ENCODE data around the gene GMCL2.
"Not testable (repeated sequence)": the region's sequence is repeated elsewhere in the genome, so short reads cannot be mapped to it uniquely, and the experiment has no call there.

GMCL2 gene, protein sequence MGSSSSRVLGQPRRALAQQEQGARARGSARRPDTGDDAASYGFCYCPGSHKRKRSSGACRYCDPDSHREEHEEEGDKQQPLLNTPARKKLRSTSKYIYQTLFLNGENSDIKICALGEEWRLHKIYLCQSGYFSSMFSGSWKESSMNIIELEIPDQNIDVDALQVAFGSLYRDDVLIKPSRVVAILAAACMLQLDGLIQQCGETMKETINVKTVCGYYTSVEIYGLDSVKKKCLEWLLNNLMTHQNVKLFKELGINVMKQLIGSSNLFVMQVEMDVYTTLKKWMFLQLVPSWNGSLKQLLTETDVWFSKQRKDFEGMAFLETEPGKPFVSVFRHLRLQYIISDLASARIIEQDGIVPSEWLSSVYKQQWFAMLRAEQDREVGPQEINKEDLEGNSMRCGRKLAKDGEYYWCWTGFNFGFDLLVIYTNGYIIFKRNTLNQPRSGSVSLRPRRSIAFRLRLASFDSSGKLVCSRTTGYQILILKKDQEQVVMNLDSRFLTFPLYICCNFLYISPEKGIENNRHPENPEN

DNA sequence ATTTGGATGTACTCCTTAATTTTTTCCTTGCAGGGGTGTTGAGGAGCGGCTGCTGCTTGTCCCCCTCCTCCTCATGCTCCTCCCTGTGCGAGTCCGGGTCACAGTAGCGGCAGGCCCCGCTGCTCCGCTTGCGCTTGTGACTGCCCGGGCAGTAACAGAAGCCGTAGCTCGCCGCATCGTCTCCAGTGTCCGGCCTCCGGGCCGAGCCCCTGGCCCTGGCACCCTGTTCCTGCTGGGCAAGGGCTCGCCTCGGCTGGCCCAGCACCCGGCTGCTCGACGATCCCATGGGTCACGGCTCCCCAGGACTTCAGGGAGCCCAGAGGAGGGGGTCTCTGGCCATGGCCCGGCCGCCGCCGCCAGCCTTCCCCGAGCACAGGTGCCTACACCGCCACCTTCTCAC is at the start of gene GMCL2:
GMCL2 (minus strand) TSS at position 358 of the 400 bp plus-strand sequence; CDS start at position 286, 72 bp downstream.
- no peak for DNase-seq (ENCODE audit: low spot score)

DNA sequence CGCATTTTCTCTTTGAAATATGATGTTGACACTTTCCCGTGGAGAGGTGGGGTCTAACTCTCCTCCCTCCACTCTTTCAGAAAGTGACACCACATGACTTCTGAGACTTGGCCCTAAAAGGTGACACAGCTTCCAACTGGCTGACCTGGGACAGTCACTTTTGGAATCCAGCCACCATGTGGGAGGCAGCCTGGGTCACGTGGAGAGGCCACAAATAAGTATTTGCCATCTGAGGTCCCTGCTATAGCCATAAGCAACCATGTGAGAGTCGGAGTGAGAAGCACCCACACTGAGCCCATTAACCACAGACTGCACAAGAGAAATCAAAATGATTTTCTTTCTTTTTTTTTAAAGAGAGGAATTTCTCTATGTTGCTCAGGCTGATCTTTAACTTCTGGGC is 49.5 kb upstream of the GMCL2 start:
- no peak for DNase-seq (ENCODE audit: low spot score)

DNA sequence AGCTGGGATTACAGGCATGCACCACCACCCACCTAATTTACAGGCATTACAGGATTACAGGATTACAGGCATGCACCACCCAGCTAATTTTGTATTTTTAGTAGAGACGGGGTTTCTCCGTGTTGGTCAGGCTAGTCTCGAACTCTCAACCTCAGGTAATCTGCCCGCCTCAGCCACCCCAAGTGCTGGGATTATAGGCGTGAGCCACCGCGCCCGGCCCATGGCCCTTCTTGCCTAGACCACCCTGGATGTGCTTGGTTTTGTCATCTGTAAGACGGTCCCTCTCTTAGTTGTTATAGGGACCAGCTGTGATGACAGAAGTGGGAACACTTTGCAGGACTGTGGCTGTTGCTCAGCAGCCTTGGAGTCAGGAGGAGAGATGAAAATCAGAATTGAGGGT is 49.0 kb upstream of the GMCL2 start:
- no peak for DNase-seq (ENCODE audit: low spot score)

DNA sequence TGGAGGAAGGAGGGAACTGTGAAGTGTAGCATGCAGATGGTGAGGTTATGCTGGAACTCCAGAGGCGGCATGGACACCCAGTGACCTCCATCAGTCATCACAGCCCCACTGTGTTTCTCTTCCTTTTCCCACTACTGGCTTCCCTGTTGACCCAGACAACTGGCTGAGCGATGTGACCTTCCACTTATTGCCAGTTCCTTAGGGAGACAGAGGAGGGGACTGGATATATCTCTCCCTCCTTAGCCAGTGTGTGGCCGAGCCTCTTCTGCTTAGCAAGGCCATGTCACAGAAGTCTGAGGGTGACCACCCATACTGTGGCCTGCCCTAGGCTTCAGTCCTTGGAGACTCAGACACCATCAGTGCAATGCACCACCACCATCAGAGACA is 48.4 kb upstream of the GMCL2 start:
- no peak for DNase-seq (ENCODE audit: low spot score)

DNA sequence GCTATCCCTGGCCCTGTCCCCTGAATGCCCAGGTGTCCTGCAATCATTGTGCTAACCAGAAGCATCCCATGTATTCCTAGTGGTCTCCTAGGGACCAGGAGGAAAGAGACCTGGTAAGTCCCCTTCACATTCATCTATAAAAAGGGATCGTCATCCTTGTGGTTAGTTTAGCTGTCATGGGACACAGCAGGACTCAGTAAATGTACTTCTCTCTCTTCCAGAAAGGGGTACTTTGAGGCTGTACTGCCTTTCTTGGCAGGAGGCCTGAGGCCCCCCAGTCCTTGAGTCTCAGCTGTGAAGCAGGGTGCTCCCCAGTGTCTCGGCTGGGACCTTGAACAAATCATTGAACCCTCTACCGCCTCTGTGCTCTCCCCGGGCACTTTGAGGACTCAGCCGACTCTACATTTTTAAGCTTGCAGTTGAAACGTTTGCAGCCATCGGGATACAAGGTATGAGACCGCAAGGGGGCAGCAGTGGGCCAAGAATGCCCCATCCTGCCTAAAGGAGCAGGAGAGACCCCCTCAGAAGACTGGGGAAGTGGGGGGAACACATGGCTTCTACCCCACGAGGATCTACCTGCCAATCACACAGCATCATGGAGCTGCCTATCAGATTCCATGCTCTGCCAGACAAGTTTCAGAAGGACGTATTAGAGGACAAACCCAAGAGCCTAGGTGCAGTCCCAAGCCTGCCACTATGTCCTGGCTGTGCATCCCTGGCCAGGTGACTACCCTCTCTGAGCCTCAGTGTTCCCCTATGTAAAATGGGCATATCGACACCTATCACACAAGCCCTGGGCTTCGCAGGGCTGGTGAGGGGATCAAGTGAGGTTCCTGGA is 47.8 kb upstream of the GMCL2 start:
- peak; percentile 87 for DNase-seq (ENCODE audit: low spot score)

DNA sequence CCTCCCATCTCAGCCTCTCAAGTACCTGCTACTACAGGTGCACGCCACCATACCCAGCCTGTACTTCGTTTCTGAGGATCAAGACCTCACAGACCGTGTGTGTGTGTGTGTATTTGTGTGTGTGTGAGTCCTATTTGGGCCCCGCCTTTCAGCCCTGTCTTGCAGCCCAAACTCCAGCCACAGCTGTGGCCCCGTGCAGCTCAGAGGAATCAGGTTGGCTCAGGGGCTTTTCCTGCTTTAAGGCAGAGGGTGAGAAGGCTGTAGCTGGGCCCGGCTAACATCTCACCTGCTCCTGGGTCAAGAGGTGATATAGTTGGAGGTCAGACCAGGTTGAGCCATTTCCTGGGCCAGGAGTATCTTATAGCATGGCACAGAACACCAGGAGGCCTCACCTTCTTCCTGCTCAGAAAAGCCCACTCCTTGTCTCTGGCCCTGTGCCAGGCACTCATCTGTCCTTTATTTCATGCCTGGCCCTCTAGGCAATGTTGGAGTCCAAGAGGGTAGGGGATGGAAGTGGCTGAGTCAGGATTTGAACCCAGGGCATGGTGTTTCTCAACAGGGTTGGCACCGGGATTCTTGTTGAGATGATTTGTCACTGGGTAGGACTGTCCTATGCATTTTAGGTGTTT is 47.1 kb upstream of the GMCL2 start:
- DNase-seq (ENCODE audit: low spot score) = no peak

DNA sequence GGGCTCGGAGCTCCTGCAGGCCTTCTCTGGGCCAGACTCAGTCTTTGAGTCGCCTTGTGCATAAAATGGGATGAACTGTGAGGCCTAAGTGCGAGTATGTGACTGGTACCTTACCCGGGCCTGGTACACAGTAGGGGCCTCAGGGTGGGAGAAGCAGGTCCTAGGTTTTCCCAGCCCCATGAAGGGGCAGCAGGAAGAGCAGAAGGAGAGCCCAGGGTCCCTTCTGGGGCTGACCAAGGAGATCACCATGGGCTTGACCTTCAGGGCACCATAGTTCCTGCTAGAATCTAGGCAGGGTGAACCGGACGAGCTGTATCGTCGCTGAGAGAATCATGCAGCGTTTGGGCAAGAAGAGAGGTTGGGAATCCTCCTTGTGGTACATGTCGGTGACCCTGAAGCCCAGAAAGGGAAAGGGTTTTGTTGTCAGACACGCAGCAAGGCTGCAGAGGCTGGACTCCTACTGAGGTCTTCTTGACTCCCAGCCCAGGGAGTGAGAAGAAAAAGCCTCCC is 45.8 kb upstream of the GMCL2 start:
- no peak for DNase-seq (ENCODE audit: low spot score)

DNA sequence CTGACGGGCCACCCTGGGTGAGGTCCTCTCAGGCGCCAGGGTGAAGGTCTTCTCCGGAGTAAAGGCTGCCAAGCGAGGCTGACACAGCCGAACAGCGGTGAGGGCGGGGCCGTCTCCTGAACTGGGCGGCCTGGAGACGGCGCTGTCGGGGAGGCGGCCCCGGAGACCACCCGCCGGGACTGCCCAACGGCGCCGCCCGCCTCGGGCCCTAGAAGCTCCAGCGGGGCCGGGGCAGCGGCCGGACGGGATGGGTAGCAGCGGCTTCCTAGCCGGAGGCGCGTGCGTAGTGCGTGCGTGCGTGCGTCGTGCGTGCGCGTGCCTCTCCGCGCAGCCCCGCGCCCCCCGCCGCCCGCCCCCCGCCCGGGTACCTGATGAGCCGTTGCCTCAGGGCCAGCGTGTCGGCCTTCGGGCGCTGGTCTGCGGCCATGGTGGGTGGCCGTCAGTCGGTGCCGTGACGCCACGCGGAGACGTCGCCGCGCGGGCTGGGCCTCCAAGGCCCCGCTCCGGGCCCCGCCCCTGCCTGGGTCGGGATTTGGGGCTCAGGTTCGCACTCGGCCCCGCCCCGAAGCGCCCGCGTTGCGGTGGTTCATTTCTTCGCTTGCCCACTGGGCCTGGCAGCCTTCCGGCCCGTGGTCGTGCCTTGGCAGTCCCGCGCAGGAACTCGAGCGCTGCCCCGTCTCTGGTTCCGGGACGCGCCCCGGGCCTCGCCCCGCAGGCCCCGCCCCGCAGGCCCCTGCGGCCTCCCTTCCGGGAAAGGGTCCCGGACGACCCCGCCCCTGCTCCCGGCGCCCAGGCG is 45.2 kb upstream of the GMCL2 start, which contains the start of gene PHYKPL:
PHYKPL (minus strand) TSS at position 679 of the 796 bp plus-strand sequence; CDS start at position 427, 252 bp downstream.
- DNase-seq (ENCODE audit: low spot score) = peak; percentile 82

DNA sequence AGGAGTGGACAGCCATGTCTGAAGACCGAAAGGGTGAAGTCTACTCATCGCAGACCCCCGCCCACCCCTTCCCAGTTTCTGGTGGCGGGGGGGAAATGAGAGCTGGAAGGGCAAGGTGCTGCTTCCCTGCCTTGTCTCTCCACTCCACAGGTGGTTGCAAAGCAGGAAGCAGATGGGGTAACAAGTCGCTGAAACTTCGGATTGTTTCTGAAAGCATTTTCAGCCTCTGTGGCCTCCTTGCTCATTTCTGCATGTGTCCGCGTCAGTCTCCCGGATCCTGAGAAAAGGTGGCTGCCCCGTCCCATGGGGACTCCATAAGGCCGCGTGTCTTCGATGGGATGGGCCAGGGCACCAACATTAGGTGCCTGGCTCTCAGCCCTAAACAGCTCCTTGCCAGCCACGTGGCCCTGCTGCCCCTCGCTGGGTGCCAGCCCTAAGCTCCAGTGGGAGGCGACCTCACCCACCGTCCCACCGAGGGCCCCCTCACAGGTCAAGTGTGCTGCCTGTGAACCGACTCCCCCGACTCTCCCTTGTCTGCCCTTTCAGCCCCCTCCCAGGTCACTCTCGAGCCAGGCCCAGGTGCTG is 44.5 kb upstream of the GMCL2 start:
- DNase-seq (ENCODE audit: low spot score) = no peak

DNA sequence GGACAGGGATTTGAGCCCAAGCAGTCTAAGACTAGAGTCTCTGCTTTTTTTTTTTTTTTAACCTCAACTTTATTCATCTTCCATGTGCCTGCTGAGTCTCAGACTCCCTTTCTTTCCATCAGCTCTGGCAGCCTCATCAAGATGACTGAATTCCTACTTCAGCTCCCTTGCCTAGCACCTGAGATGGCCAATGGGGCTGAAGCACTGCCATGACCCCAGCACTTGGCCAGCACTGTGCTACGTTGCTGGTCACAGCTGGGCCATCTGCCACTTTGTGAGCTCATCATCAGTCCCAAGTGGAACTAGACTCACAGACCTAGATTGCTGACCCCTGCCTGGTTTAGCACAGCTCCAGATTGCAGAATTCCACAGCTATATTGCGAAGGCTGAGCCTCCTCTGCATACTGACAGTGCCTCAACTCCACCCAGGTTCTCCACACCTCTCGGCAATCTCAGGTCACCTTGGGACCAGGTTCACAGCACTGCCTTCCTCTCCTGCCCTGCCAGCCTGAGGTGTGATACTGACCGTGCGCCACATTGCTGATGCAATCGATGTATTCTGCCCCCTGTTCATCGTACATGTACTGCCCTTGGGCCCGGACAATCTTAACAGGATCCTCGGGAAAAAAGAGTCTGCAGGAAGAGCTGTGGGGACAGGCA is 43.8 kb upstream of the GMCL2 start:
- no peak for DNase-seq (ENCODE audit: low spot score)

DNA sequence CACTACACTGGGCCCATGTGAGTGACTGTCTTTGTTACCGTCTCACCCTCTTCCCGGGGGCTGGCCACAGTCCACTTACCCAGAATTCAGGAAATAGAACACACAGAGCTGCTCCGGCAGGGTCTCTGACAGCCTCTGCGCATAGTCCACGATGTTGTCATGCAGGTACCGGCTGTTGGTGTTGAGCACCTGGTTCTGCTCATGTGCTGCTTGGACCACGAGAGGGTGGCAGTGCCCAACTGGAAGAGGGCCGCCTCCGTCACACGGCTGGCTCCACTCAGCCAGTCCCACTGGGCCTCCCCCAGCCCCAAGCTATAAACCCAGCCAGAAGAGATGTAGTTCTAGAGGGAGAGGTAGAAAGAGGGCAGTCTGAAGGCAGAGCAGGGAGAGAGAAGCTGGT is 42.7 kb upstream of the GMCL2 start:
- DNase-seq (ENCODE audit: low spot score) = no peak

DNA sequence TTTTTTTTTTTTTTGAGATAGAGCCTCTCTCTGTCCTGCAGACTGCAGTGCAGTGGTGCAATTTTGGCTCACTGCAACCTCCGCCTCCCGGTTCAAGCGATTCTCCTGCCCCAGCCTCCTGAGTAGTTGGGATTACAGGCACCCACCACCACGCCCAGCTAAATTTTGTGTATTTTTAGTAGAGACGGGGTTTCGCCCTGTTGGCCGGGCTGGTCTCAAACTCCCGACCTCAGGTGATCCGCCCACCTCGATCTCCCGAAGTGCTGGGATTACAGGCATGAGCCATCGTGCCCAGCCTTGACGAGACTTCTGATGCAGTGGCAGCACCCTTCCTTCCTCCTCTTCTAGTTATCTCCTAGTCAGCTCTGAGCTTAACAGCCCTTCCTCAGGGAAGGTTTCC is 41.9 kb upstream of the GMCL2 start:
- not testable (repeated sequence) for DNase-seq (ENCODE audit: low spot score)

DNA sequence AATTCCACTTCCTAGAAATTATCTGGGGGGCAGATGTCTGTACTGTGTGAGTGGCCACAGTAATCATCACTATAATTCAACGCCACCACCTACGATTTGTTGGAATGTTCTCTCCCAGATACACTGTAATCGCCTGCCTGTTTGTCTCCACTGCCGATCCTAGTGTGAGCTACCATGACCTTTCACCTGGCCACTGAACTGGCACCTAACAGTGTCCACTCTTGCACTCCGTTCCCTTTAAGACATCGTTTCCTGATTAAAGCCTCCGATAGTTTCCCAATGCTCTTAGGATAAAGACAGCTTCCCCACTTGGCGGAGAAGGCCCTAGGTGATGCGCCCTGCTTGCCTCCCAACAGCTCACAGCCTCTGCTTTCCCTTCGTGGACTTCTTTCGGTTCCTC is 41.4 kb upstream of the GMCL2 start:
- no peak for DNase-seq (ENCODE audit: low spot score)

DNA sequence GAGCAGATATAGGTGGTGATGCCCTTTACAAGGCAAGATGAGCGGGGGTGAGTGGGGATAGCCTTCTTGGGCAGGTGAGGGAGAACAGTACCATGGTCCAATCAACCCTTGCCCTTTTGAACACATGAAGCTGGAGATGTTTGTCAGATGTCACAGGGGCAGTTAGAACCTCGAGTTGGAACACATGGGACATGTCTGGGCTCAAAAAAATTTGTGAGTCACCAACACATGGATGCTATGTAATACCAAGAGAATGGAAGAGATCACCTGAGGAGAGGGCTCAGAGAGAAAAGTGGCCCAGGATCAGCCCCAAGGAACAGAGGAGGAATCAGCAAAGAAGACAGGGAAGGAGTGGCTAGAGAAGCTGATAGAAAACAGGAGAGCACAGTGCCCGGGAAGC is 40.8 kb upstream of the GMCL2 start:
- no peak for DNase-seq (ENCODE audit: low spot score)

DNA sequence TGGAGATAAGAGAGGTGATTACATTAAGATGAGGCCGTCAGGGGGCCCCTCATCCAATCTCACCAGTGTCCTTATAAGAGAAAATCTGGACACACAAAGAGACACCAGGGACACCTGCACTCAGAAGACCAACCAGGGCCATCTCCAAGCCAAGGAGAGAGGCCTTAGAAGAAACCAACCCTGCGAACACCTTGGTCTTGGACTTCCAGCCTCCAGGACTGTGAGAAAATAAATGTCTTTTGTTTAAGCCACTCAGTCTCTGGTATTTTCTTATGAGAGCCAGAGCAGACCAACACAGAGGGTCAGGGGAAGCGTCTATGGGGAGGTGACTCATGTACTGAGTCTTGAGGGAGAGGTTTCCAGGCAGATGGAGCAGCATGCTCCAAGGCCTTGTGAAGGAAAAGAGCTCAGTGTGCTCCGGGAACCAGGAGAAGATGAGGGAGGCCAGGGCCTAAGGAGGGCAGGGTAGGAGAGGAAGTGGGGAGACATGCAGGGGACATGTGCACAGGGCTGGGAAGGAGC is 40.0 kb upstream of the GMCL2 start:
- no peak for DNase-seq (ENCODE audit: low spot score)

DNA sequence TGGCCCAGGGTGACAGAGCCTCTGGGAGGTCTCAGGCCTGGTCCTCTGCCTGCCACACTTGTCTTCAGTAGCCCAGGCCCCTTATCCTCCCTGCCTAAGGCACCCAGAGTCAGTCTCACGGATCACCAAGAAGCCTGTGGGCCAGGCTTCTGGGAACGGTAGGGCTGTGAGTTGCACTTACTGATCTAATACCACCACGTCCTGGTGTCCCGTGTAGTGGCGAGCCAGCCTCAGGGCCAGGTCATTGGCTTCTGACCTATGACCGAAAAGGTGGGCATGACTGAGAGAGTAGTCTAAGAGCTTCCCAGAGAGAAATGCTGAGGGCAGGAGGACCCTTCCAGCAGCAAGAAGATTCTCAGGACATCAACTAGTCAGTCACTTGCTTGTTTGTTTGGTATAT is 38.0 kb upstream of the GMCL2 start:
- no peak for DNase-seq (ENCODE audit: low spot score)

DNA sequence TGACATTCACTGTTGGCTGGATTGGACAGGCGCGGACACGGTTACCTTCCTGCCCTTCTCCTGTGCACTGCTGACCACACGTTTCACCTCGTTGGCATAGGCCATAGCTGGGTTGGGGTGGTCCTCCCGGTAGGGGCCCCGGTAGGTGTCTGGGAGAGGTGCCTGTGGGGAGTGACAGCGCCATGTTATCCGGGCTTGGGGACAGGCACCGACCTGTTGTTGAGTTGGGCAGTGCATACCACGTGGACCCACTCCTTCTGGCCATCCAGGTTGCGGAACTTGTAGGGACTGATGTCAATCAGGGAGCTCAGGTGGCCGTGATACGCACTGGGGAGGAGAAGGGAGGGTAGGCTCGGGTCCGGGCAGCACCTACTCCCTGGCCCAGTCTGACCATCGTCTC is 37.2 kb upstream of the GMCL2 start:
- no peak for DNase-seq (ENCODE audit: low spot score)

DNA sequence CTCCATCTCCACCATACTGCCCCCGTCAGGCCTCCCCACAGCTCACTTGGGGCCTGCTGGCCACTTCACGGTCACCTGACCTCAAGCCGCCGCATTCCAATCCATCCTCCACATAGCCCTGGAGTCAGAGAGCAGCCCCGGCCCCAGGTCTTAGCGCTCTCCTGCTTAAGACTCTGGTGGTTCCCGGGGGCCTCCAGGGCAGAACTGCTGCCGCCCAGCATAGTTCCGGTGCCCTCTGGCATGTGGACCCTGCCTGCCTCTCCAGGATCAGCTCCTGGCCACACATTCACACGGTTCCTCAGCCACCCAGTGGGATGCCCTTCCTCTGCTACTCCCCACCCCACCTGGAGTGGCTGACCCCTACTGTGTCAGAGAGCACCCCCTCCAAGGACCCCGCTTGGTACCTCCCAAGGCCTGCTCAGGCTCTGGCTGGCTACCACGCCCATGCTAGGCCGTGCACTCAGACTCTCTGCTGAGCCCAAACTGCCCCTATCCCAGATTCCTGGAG is 36.7 kb upstream of the GMCL2 start:
- no peak for DNase-seq (ENCODE audit: low spot score)

DNA sequence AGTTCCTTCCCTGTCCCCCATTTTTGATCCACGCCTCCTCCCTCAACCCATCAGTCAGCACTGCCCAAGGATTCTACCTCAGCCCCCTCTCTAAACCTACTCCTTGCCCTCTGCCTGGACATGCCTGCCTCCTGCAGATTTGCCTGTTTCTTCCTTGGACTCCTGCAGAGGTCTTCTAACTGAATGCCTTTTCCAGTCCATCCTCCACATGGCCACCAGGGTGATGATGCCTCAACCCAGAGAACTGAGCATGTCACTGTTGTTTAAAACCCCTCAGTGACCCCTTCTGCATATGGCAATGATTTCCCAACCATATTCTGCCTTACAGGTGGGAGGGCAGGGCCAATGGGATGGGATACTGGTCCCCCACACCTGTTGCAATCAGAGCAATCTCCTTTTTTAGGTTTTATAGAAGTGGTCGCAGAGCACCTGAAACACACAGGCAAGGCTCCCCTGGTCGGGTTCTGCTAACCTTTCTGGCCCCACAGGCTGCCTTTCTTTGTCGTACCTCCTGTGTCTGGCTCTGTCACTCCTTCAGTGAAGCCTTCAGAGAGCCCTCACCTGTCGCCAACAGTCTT is 36.1 kb upstream of the GMCL2 start:
- DNase-seq (ENCODE audit: low spot score) = peak; percentile 36

DNA sequence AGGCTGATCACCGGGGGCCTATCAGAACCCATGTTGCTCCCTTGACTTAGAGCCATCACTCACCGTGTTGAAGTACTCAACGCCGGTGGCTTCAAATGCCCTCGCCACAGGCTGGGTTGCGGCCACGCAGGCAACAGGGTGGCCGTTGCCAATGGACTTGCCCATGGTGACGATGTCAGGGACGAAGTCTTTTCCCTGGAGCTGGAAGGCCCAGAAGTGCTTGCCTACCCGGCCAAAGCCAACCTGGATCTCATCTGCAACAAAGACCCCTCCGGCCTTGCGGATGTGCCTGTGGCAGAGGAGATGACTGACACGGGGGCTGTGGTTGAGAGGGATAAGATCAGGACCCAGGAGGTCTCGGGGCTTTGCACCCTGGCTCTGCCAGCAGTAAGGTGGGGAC is 35.1 kb upstream of the GMCL2 start:
- DNase-seq (ENCODE audit: low spot score) = no peak
